Fibroblast of pulmonary artery (primary cell): Measurements from ENCODE around the gene LYRM9.

Experiments
- DNase-seq: peaks from one replicate; pipeline ENCODE4 v3.0.0-alpha.2; 2010; ENCODE audit warnings: low read depth
- H3K4me3 ChIP-seq: replicated peaks from 2 replicates; pipeline ENCODE4 v1.5.1; 2011; ENCODE audit warnings: low read depth, mild to moderate bottlenecking, control low read depth, low read length, moderate library complexity
- TF ChIP-seq, protein P1 (sequence below): IDR thresholded peaks from 2 replicates; pipeline ENCODE4 v1.5.1; 2011; ENCODE audit warnings: mild to moderate bottlenecking, control low read depth, low read length, inconsistent platforms; ENCODE audit errors: missing control alignments

LYRM9 gene

DNA sequence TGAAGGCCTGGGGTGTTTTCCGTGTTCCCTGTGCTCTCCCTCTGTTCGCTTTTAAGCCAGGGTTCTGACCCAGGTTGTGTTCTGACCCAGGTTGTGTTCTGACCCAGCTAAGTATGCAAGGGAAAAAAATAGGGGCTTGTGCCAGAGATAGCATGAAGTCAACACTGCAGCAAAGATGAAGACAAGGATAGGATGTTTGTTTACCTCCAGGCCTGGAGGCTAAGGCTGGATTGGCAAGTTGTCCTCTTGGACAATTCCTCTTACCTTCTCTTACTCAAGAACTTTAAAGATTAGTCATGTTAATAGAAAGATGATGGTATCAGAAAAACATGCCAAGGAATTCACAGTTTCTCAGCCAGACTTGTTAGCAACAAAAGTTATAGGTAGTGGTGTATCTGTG, 19.4 kb downstream of the LYRM9 start:
- peak; percentile 52 for DNase-seq
- TF ChIP-seq, protein P1, sequence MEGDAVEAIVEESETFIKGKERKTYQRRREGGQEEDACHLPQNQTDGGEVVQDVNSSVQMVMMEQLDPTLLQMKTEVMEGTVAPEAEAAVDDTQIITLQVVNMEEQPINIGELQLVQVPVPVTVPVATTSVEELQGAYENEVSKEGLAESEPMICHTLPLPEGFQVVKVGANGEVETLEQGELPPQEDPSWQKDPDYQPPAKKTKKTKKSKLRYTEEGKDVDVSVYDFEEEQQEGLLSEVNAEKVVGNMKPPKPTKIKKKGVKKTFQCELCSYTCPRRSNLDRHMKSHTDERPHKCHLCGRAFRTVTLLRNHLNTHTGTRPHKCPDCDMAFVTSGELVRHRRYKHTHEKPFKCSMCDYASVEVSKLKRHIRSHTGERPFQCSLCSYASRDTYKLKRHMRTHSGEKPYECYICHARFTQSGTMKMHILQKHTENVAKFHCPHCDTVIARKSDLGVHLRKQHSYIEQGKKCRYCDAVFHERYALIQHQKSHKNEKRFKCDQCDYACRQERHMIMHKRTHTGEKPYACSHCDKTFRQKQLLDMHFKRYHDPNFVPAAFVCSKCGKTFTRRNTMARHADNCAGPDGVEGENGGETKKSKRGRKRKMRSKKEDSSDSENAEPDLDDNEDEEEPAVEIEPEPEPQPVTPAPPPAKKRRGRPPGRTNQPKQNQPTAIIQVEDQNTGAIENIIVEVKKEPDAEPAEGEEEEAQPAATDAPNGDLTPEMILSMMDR: no peak
- no peak overlapping the region for H3K4me3 ChIP-seq

DNA sequence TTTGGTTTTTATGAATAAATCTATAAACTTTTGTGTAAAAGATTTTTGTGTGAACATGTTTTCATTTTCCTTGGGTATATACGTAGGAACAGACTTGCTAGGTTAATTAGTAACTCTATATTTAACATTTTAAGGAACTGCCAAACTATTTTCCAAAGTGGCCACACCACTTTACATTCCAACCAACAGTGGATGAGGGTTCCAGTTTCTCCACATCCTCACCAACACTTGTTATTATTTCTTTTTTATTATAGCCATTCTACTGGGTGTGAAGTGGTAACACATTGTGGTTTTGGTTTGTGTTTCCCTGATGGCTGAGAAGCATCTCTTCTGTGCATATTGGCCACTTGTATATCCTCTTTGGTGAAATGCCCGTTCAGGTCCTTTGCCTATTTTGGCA, 20.0 kb downstream of the LYRM9 start:
- H3K4me3 ChIP-seq: no peak overlapping the region
- TF ChIP-seq, protein P1: no peak
- no peak for DNase-seq

DNA sequence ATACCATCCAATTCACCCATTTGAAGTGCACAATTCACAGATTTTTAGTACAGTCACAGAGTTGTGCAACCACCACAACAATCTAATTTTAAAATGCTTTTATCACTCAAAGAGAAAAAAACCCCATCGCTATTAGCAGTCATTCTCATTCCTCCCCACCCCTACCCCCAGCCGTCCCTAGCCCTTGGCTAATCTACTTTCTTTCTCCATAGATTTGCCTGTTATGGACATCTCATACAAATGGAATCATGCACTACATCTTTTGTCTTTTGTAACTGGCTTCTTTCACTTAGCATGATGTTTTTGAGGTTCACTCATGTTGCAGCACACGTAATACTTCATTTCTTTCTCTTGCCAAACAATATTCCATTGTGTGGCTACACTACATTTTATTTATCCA, 20.4 kb downstream of the LYRM9 start:
- TF ChIP-seq, protein P1: no peak
- no peak overlapping the region for H3K4me3 ChIP-seq
- no peak for DNase-seq

DNA sequence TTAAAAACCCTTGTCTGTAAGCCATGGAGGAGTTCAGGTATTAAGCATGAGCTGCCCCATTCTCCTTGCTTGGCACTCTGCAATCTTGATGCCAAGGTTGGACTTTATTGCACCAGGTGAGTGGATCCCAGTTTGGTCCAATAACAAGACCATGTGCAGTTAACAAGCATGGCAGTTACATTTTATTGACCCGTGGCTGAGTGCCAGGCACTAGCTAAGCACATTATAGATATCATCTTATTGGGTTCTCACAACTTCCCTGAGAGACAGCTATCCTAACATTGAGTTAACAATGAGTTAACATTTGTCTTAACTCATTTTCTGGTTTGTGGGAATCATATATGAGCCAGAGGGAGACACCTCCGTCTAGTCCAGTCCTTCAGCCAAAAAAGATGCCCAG, 21.8 kb downstream of the LYRM9 start:
- no peak overlapping the region for H3K4me3 ChIP-seq
- DNase-seq: no peak
- TF ChIP-seq, protein P1: no peak

DNA sequence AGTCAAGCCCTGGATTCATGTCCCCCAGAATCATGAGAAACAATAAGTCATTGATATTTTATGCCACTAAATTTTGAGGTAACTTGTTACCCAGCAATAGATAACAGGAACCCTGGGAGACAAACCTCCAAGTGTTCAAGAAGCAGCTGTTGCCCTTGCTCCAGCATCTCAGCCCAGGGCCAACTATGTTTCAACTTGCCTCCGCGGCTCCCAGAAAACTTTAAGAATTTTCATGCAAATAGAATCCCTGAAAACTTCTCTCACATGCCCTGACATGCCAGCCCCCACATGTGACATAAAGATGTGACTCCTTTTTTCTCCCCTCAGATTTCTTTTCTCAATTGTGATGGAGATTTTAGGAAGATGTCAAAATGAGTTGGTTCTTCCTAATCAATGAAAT, 22.8 kb downstream of the LYRM9 start:
- H3K4me3 ChIP-seq: no peak overlapping the region
- TF ChIP-seq, protein P1: no peak
- DNase-seq: no peak

DNA sequence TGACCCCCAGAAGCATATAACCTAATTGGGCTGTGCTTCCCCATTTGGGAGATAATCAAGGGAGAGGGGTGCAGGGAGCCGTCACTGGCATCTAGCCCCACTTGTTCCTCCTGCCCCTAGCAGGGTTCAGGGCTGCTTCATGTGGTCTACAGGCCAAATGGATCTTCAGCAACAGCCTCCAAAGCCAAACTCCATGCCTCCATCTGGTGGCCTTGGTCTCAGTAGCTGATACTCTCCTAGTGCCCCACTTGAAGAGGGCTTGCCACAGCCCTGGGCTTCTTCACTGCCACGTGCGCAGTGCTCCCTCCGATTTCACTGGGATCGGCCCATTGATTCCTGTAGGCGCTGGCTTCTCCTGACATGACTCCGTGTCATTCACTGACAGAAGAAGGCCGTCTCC, 24.6 kb downstream of the LYRM9 start:
- TF ChIP-seq, protein P1: no peak
- DNase-seq: no peak
- H3K4me3 ChIP-seq: no peak overlapping the region

DNA sequence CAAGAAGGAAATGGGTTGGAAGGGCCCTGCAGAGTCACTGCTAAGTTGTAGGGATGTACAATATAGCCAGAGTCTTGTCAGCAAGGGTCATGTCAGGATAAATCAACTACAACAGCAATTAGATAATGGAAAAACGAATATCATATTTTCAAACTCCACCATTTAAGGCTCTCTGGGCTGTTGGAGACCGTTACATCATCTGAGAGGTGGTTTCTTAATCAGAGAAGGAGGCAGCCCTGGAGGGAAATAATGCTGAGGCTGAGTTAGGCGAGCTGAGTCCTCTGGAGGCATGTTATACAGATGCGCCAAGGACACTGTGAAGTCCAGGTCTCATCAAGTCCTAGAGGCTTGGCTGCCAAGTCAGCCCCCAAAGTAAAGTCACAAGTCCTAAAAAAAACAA, 30.3 kb downstream of the LYRM9 start:
- H3K4me3 ChIP-seq: no peak overlapping the region
- TF ChIP-seq, protein P1: no peak
- DNase-seq: no peak
